K562 (cell line): Measurements from ENCODE around the gene MAP3K4. TPM values are rescaled to one million over a fixed set of nuclear protein-coding genes. Genes with fewer than 3 reads are reported as not detected.

Source experiments
- ARID2 ChIP-seq: fragments of 450-650 bp; IDR thresholded peaks from 2 replicates; pipeline ENCODE4 v1.6.1; 2017; ENCODE audit warnings: antibody characterized with exemption, mild to moderate bottlenecking
- RBM34 ChIP-seq: fragments of 200-400 bp; formaldehyde crosslinking; IDR thresholded peaks from 2 replicates; pipeline ENCODE4 v1.6.1; 2018; ENCODE audit warnings: low read length, borderline replicate concordance; ENCODE audit not compliant: insufficient read depth
- REST ChIP-seq, 2 experiments: fragments of 450-650 bp; formaldehyde crosslinking in 1 of 2; IDR thresholded peaks; 2 replicates each; pipeline versions ENCODE4 v1.4.0 to v1.6.1; 2014 to 2020; ENCODE audit warnings: mild to moderate bottlenecking in 2 of 2, borderline replicate concordance in 1 of 2, low read depth in 1 of 2
- THRAP3 ChIP-seq: fragments of 450-650 bp; IDR thresholded peaks from 2 replicates; pipeline ENCODE4 v1.6.1; 2016; ENCODE audit warnings: mild to moderate bottlenecking, inconsistent platforms, borderline replicate concordance
- polyA plus RNA-seq, 8 experiments: library from polyadenylated mRNA; depleted of rRNA in 4 of 8; stranded (reverse) in 5 of 8; unstranded in 3 of 8; fragments of >200 nt; fragmentation: Nextera tagmentation in 2 of 8; fragmentation: Illumina TruSeq in 1 of 8; extraction: Ambion mirVana in 2 of 8; extraction: Trizol in 1 of 8; gene quantifications; 2 replicates each; pipeline versions ENCODE4 v1.2.1 to v1.2.3, GENCODE V29; 2011 to 2014; ENCODE audit warnings: inconsistent platforms in 1 of 8, missing spikeins in 1 of 8
- total RNA-seq, 7 experiments: library from RNA; depleted of rRNA in 6 of 7; stranded (reverse); fragments of >200 nt in 6 of 7; fragmentation: Illumina TruSeq in 2 of 7; extraction: Trizol in 2 of 7; gene quantifications; 2 replicates each; pipeline versions ENCODE4 v1.2.1 to v1.2.3, GENCODE V29; 2011 to 2021; ENCODE audit warnings: low replicate concordance in 1 of 7

The MAP3K4 gene
- total and polyA plus RNA-seq, 9 of the 15 experiments (the other 6 are each of a cell fraction or from before 2014, with no cell fraction given), result 21.0 to 77.2 (median 48.9) TPM

- no peak for TF ChIP-seq THRAP3
- TF ChIP-seq ARID2, result no peak
- no peak for TF ChIP-seq RBM34
- TF ChIP-seq REST (IDR thresholded peaks at IDR 0.05; ENCODE audit: borderline replicate concordance), result peak; percentile 94
- peak; percentile 71 for TF ChIP-seq REST (CRISPR knock-in tag; IDR thresholded peaks at IDR 0.05; ENCODE audit: low read depth)
- TF ChIP-seq, all 486 proteins: peak for 7
Observed at GRCh38 chr6:161088676-161089328, 97.2 kb downstream of the MAP3K4 start (continued).
